ENCODE results near the gene MAP3K6.

DNA sequence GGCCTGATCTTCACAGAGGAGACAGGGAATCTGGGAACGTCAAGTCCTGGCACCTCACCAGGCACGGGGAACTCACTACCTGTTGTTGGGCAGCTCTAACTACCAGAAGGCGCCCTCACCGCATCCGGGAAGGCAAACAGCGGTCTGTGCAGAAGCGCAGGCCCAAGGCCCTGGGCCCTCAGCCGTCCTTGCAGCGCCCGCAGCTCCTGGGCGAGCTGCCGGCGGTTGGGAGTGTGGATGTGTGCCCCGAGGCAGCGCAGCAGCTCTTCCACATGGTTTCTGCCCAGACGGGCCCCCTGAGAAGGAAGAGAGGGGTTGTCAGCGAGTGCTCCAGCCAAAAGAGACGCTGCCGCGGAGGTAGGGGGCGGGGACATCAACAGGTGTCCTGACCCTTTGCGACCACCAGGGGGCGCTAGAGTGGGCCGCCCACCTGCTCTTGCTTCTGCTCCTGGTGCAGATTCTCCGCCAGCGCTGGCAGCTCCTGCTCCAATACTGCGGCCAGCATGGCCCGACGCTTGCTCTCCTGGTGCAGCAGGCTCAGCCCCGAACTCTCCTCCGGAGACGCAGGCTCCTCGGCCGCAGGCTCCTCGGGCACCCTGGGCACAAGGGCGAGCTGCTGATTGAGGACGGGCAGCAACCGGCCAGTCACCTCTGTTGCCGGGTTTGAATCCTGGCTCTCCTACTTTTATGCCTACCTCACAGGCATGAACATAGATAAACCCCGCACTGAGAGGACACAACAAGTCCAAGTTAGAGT lies 9.3 kb downstream of the MAP3K6 start:
- TF ChIP-seq CTCF (IDR thresholded peaks at IDR 0.05; ENCODE audit: low read depth, low read length) (peak; percentile 69), POLR2A (IDR thresholded peaks at IDR 0.05; ENCODE audit: extremely low read depth, insufficient read length) (no peak)
